ENCODE data around the gene SYT2. TPM values are rescaled to one million over a fixed set of nuclear protein-coding genes. Genes with fewer than 3 reads are reported as not detected.
"Not testable (repeated sequence)": the region's sequence is repeated elsewhere in the genome, so short reads cannot be mapped to it uniquely, and the experiment has no call there.

SYT2 gene
- total RNA-seq, 2 experiments from 2014 or later, result not detected

DNA sequence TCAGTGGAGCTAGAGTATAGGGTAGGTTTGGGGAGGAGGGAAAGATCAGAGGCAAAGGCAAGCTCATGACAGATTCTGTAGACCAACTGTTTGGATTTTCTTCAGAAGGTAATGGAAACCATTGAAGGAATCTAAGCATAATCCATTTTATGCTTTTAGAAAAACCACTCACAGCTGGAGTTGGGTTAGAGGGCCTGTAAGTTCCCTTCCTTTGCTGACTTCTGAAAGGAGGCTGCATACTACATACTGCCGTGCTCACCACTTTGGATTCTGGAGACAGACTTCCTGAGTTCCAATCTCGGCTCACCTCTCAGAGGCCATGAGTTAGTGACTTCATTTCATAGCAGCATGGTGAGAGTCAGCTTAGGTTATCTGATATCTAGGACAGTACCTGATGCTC lies 6.4 kb upstream of the SYT2 start:
- POLR2A ChIA-PET, result no interaction called here
- H3K27me3 Mint-ChIP-seq, result peaks cover 45% of the 10 kb centered on the region
- ATAC-seq (ENCODE audit: low read depth), result no peak
- H3K27ac Mint-ChIP-seq, result no peak overlapping the region
- H3K36me3 Mint-ChIP-seq, result no peaks in the 10 kb centered on the region
- no peak overlapping the region for H3K4me3 Mint-ChIP-seq
- no peaks in the 10 kb centered on the region for H3K9me3 Mint-ChIP-seq
- H3K4me1 Mint-ChIP-seq, result peaks cover 4% of the 10 kb centered on the region
- DNase-seq, result no peak

DNA sequence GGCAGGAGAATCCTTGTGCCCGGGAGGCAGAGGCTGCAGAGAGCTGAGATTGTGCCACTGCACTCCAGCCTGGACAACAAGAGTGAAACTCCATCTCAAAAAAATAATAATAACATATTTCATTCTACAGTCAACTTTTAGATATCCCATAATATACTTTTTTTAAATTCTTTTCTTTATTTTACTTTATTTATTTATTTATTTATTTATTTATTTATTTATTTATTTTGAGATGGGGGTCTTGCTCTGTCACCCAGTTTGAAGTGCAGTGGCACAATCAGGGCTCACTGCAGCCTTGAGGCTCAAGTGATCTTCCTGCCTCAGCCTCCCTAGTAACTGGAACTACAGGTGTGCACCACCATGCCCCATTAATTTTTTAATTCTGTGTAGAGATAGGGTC lies 3.9 kb upstream of the SYT2 start:
- peaks cover 65% of the 10 kb centered on the region for H3K27me3 Mint-ChIP-seq
- POLR2A ChIA-PET, H3K9me3 Mint-ChIP-seq: not testable (repeated sequence)

DNA sequence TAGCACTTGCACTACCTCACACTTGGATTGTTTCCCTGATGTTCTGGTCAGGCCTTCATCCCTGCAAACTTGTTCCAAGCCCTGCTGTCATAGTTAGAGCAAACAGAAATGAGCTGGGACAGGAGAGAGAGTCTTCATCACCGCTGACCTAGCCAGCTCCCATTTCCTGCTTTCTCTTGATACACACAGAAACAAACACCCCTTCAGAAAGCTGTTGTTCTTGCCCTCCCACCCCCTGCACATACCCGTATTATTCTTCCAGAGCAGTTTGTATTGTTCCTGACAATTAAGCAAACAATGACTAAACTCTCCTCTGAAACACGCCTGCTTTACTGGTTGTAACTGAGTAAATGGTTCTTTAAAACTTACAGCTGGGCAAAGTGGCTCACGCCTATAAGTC lies 2.9 kb upstream of the SYT2 start:
- H3K4me3 Mint-ChIP-seq, result no peak overlapping the region
- no peaks in the 10 kb centered on the region for H3K9me3 Mint-ChIP-seq
- H3K27me3 Mint-ChIP-seq, result peaks cover 71% of the 10 kb centered on the region
- no peak overlapping the region for H3K27ac Mint-ChIP-seq
- peaks cover 2% of the 10 kb centered on the region for H3K4me1 Mint-ChIP-seq
- DNase-seq, result no peak
- no peak for ATAC-seq (ENCODE audit: low read depth)
- POLR2A ChIA-PET, result no interaction called here
- H3K36me3 Mint-ChIP-seq, result no peaks in the 10 kb centered on the region

More for the DNA sequence above, 3.9 kb upstream of the SYT2 start:
- not testable (repeated sequence) for H3K36me3 Mint-ChIP-seq; H3K4me1 Mint-ChIP-seq; ATAC-seq (ENCODE audit: low read depth); H3K27ac Mint-ChIP-seq; DNase-seq; H3K4me3 Mint-ChIP-seq

DNA sequence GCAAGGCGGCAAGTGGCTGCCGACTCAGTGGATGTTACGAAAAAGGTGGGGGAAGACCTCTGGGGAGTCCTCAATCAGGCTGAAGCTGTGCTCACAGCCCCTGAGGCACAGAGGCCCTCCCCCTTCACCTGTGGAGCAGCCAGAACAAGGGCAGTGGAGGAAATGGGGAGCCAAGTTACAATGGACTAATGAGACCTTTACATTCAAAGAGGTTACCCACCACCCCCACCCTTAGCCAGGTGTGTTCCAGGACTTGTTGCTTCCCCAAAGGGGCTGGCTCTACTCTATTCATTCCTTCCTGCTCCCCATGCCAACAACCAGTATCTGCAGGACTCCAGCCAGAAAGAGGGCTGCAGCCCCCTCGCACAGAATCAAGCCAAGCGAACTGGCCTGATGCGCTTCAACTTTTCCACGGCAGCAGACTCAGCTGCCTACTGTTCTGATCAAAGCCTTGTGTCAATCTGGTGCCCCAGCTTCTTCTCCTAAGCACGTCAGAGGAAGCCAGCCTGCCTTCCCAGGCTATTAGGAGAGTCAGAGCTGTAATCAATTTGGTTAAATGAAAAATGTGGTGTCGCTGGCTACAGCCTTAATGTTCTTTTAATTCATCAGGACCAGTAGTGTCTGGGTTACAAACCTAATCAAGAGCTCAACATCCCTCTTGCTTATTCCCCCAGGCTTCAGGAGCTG lies 1.8 kb upstream of the SYT2 start:
- Mint-ChIP-seq H3K4me1 (peaks cover 2% of the 10 kb centered on the region), H3K27ac (no peak overlapping the region), H3K9me3 (no peaks in the 10 kb centered on the region), H3K4me3 (no peak overlapping the region), H3K27me3 (peaks cover 78% of the 10 kb centered on the region), H3K36me3 (no peaks in the 10 kb centered on the region)
- ATAC-seq (ENCODE audit: low read depth) (no peak), DNase-seq (no peak)
- POLR2A ChIA-PET, result no interaction called here

DNA sequence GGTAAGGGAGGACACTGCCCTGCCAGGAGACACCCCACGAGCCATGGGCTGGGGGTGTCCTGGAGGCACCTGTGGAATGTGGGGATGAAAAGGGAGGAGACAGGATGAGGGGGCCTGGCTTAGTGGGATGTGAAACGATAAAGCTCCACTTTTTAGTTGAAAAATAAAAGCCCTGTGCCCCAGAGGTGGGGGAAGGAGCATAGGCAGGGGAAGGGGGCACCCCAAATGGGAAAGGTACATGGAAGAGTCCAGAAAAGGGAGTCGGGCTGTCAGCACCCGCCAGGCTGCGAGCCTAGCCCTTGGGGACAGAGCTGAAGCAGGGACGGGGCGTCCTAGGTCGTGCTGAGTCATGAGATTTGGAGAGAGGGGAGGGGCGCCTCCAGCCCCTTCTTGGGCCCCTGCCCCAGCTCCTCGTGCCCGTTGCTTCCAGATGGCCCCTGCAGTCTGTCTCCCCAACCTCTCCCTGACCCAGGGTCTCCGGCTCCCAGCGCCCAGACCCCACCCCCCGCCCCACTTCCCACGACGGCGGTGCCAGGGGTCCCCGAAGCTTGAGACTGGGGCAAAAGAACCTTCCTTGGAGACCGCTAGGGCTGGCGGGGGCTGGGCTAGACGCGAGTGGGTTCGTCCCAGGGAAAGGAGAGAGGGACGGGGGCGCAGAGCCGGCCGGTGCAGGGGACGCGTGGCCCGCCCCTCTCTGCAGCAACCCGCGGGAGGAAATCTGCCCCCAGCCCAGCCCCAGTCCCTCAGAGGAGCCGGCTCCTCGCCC lies 795 bp downstream of the SYT2 start:
- H3K27me3 Mint-ChIP-seq, result peaks cover 84% of the 10 kb centered on the region

DNA sequence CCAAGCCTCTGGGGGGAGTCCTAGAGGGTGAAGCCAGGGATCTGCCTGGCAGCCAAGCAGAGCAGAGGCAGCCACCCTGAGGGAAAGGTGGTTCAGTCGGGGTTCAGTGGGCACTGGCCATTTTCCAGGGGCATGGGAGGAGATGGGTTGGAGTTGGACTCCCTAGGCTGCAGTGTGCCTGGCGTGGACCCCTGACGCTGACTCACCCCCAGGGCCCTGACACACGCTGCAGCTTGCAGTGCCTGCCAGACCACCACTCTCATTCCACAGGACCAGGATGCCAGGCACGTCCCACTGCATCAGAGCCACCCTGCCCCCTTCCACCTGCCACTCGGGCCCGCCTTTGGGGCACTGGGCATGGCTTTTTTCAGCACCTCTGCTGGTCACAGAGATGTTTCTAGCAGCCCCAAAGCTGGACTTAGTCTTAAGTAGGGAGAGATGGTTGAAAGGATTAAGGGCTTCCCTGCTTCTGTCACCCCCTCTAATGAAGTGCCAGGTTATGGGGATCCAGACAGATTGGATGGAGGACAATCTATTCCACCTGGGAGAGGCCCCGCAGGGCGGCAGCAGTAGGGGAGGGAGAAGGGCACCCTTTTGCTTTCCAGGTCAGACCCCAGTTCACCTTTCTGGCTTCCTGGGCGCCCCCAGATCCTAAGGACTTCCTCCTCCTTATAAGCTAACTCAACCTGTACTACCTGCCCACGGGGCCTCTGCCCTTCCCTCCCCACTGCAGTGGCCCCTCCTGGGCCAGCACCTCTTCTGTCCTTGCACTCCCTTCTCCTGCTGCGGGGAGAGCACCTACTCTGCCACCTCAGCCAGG lies 1.6 kb downstream of the SYT2 start:
- no peaks in the 10 kb centered on the region for H3K36me3 Mint-ChIP-seq
- H3K9me3 Mint-ChIP-seq, result no peaks in the 10 kb centered on the region
- H3K27me3 Mint-ChIP-seq, result peaks cover 86% of the 10 kb centered on the region
- POLR2A ChIA-PET, result no interaction called here
- H3K27ac Mint-ChIP-seq, result no peak overlapping the region
- DNase-seq (no peak), ATAC-seq (ENCODE audit: low read depth) (no peak)
- peaks cover 2% of the 10 kb centered on the region for H3K4me1 Mint-ChIP-seq
- no peak overlapping the region for H3K4me3 Mint-ChIP-seq

More for the DNA sequence above, 795 bp downstream of the SYT2 start:
- no peak for ATAC-seq (ENCODE audit: low read depth)
- H3K9me3 Mint-ChIP-seq, result no peaks in the 10 kb centered on the region
- DNase-seq, result no peak
- H3K36me3 Mint-ChIP-seq, result no peaks in the 10 kb centered on the region
- H3K27ac Mint-ChIP-seq, result no peak overlapping the region
- H3K4me3 Mint-ChIP-seq, result no peak overlapping the region
- POLR2A ChIA-PET, result no interaction called here
- H3K4me1 Mint-ChIP-seq, result peaks cover 2% of the 10 kb centered on the region

DNA sequence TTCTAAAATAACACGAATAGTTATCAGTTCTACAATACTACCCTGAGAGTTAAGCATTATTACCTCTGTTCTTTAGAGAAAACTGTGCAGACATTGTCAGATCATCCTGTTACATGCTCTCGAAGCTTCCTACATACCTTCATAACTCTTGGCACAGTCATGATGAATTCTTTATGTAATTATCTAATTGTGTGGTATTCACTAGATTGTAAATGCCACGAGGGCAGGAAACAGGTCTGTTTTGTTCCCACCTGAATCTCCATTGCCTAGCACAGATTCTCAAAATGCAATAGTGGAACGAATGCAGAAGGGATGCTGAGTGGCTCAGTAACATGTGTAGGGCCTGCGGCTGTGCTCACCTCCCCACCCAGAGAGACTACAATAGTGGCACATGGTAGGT lies 3.4 kb downstream of the SYT2 start:
- ATAC-seq (ENCODE audit: low read depth) (no peak), DNase-seq (no peak)
- no peaks in the 10 kb centered on the region for H3K36me3 Mint-ChIP-seq
- no peak overlapping the region for H3K27ac Mint-ChIP-seq
- H3K4me1 Mint-ChIP-seq, result peaks cover 2% of the 10 kb centered on the region
- H3K27me3 Mint-ChIP-seq, result peaks cover 83% of the 10 kb centered on the region
- no peak overlapping the region for H3K4me3 Mint-ChIP-seq
- H3K9me3 Mint-ChIP-seq, result no peaks in the 10 kb centered on the region
- POLR2A ChIA-PET, result no interaction called here

DNA sequence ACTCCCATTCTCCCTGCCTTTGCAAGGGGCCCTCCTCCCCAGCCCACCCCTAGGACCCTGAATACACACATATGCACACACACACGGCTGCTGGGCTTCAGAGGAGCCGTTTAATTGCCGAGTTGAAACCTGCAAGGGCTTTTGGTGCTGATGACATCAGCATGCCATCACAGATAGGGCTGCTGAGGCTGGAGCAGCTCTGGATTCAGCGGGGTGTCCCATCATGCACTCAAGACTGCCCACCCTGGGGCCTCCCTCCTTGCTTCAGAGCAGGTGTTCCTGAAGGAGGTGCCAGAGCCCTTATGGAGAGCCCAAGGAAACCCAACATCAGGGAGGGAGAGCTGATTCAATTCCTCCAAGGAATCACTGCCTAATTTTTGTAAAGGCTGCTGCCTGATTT lies 5.7 kb downstream of the SYT2 start:
- no peak for ATAC-seq (ENCODE audit: low read depth)
- Mint-ChIP-seq H3K27ac (no peak overlapping the region), H3K4me1 (no peaks in the 10 kb centered on the region), H3K4me3 (no peak overlapping the region), H3K9me3 (no peaks in the 10 kb centered on the region), H3K36me3 (no peaks in the 10 kb centered on the region), H3K27me3 (peaks cover 71% of the 10 kb centered on the region)
- DNase-seq, result no peak
- POLR2A ChIA-PET, result no interaction called here

DNA sequence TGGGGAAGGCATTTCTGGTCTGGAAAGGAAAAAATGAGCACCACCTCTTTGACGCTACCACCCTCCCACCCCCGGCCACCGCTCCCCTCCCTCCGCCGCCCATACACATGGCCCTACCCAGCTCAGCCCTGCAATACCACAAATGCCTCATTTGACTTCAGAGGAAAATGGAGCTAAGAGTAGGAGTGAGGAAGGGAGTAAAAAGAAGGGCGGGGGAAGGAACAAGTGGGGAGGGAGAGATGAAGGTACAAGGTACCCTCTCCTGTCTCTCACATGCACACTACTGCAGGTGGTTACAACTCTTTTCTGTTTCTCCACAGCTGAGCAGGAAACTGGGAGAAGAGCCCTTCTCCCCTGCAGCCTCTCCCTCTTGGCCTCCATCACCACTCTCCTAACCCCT lies 7.1 kb downstream of the SYT2 start:
- Mint-ChIP-seq H3K9me3 (no peaks in the 10 kb centered on the region), H3K36me3 (no peaks in the 10 kb centered on the region), H3K27me3 (peaks cover 63% of the 10 kb centered on the region), H3K4me3 (no peak overlapping the region), H3K27ac (no peak overlapping the region), H3K4me1 (peaks cover 5% of the 10 kb centered on the region)
- POLR2A ChIA-PET, result no interaction called here
- ATAC-seq (ENCODE audit: low read depth) (no peak), DNase-seq (no peak)

DNA sequence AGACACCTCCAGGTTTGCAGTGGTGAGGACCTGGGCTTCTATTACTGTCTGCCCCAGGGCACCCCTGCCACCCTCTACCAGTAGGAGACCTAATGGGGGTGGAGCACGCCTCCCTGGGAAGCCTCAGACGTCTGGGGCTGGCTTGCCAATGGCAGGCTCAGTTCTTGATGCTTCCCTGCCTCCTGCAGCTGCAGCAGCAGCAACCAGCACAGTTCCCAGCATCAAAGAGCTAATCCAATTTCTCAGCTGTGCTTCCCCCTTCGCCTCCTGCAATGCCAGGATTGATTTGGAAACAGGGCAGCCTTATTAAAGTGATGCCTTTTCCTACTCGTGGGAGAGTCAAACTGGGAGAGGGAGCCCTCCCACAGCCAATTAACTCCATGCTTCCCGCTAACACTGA lies 8.2 kb downstream of the SYT2 start:
- ATAC-seq (ENCODE audit: low read depth) (no peak), DNase-seq (no peak)

DNA sequence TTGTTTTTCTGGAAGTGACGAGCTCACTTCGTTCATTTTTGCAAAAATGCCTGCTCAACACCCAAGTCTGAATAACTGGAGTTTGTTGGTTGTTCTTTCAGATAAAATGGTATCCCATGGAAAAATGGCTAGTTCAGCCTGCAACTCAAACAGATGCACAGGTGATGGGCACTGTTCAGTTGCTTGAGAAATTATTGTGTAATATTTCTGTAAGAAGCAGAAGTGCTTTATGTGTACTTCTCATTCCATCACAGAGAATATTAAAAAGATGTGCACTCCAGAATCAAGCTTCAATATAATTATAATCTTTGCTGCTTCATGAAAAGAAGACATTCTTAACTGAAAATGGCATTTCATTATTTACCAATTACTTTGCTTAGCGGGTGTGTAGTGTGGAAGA lies 9.1 kb downstream of the SYT2 start:
- Mint-ChIP-seq H3K9me3 (no peaks in the 10 kb centered on the region), H3K27ac (no peak overlapping the region), H3K4me1 (peaks cover 6% of the 10 kb centered on the region), H3K27me3 (peaks cover 58% of the 10 kb centered on the region), H3K36me3 (no peaks in the 10 kb centered on the region), H3K4me3 (no peak overlapping the region)
- POLR2A ChIA-PET, result no interaction called here
- DNase-seq (no peak), ATAC-seq (ENCODE audit: low read depth) (no peak)

More for the DNA sequence above, 8.2 kb downstream of the SYT2 start:
- Mint-ChIP-seq H3K36me3 (no peaks in the 10 kb centered on the region), H3K27me3 (peaks cover 60% of the 10 kb centered on the region), H3K27ac (no peak overlapping the region), H3K4me3 (no peak overlapping the region), H3K9me3 (no peaks in the 10 kb centered on the region), H3K4me1 (peaks cover 6% of the 10 kb centered on the region)
- POLR2A ChIA-PET, result no interaction called here

DNA sequence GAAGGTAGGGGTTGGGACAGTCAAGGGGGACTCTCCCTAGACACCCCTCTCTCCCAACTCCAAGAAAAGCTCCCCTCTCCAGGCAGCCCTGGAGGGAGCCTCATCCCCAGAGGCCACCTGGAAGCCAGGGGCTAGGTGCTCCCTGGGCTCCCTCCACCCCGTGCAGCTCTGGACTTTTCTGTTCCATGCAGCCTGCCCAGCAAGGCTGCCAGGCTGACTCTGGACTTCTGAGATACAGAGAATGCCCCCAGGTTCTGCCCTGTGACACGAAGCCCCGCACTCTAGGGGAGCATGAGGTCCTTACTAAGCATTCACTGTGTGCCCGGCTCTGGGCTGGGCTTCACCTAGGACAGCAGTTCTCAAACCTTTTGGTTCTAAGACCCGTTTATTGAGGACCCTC lies 10.2 kb downstream of the SYT2 start:
- peaks cover 6% of the 10 kb centered on the region for H3K4me1 Mint-ChIP-seq
- no peaks in the 10 kb centered on the region for H3K9me3 Mint-ChIP-seq
- DNase-seq (no peak), ATAC-seq (ENCODE audit: low read depth) (no peak)
- H3K27me3 Mint-ChIP-seq, result peaks cover 58% of the 10 kb centered on the region
- no peak overlapping the region for H3K4me3 Mint-ChIP-seq
- POLR2A ChIA-PET, result no interaction called here
- H3K27ac Mint-ChIP-seq, result no peak overlapping the region
- no peaks in the 10 kb centered on the region for H3K36me3 Mint-ChIP-seq

DNA sequence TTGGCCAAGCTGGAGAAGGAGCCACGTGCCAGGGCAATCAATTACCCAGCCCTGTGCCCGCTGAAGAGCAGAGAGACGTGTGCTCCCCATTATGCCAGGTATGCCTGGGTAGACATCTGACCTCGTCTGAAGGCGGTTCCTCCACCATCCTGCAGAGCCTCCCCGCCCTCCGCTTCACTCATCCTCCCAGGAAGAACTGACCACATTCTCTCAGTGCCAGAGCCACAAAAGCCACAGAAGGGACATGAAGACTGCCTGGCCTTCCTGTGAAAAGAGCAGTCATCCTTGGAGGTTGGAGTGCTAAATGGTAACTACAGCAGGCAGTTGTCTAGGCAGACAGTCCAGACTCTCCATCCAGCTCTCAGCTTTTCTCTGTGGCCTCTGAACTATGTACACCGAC lies 12.0 kb downstream of the SYT2 start:
- Mint-ChIP-seq H3K9me3 (no peaks in the 10 kb centered on the region), H3K4me1 (peaks cover 6% of the 10 kb centered on the region), H3K36me3 (no peaks in the 10 kb centered on the region), H3K27ac (no peak overlapping the region), H3K4me3 (no peak overlapping the region), H3K27me3 (peaks cover 52% of the 10 kb centered on the region)
- POLR2A ChIA-PET, result no interaction called here
- ATAC-seq (ENCODE audit: low read depth), result no peak
- DNase-seq, result no peak

DNA sequence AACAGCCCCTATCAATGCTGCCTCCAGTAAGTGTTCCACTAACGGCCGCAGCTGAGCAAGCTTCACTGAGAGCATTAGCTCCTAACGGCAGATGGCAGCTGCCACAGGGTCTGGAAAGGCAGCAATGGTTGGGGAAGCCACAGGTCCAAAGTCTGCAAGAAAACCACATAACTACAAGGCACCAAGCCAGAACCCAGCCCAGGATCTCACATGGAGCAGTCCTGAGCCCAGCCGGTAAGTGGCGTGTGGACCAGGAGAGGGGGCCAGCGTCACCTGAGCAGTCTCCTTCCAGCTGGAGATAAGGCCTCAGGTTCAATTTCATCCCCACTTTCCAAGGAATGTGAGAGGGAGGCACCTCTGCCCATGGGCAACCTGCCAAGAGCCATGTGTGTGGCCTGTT lies 13.2 kb downstream of the SYT2 start:
- POLR2A ChIA-PET, result no interaction called here
- Mint-ChIP-seq H3K9me3 (no peaks in the 10 kb centered on the region), H3K27ac (no peak overlapping the region), H3K36me3 (no peaks in the 10 kb centered on the region), H3K4me1 (peaks cover 6% of the 10 kb centered on the region), H3K27me3 (peaks cover 48% of the 10 kb centered on the region), H3K4me3 (no peak overlapping the region)
- DNase-seq, result no peak
- ATAC-seq (ENCODE audit: low read depth), result no peak

All from activated naive CD8-positive, alpha-beta T cell treated with anti-CD3 and anti-CD28 coated beads, Interleukin-2, amount 10 ng/mL, durations not matched to agents 7 days and 5 days (primary cell).